Measurements from ENCODE around the gene LRRC4C.

DNA sequence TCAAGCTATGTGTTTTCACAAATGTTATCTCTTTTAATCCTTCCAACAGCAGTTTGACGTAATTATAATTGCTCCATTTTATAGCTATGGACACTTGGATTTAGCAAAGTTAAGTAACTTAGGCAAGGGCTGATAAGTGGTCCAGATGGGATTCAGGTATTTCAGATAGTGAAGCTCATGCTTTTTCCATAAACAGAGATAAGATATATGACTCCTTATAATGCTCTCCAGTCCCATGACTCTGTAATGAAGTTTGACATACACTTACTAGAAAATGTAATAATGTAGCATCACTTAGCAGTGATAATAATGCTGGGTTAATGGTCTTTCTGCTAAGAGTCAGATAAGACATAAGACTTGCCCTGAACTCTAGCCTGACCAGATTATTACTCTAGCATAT is 892.1 kb downstream of the LRRC4C start:
- TF ChIP-seq POLR2A (IDR thresholded peaks at IDR 0.05; ENCODE audit: low read length) (no peak), GATA1 (IDR thresholded peaks at IDR 0.05; ENCODE audit: low read depth, low read length) (no peak)
